Lower leg skin (tissue), 4 donors: ENCODE results near the gene MED29. TPM values are rescaled to one million over a fixed set of nuclear protein-coding genes. Genes with fewer than 3 reads are reported as not detected.

ENCODE experiments used
- DNase-seq, 2 donors: peaks; one replicate each; pipeline ENCODE4 v3.0.0-alpha.2; 2019; ENCODE audit warnings: low spot score in 2 of 2
- H3K4me3 ChIP-seq: fragments of 200-600 bp; sonication (generic); 2 replicates; pipeline ENCODE4 v1.5.1; 2017; ENCODE audit warnings: mild to moderate bottlenecking, low read depth; ENCODE audit not compliant: poor library complexity, severe bottlenecking
- CTCF ChIP-seq, 3 donors: fragments of 450-650 bp; IDR thresholded peaks; one replicate each; pipeline ENCODE4 v1.5.1; 2016; ENCODE audit warnings: antibody characterized with exemption in 3 of 3, mild to moderate bottlenecking in 3 of 3, moderate library complexity in 2 of 3
- POLR2A ChIP-seq, 2 donors: fragments of 450-650 bp; IDR thresholded peaks; one replicate each; pipeline ENCODE4 v1.6.1; 2016 to 2017; ENCODE audit warnings: antibody characterized with exemption in 2 of 2, mild to moderate bottlenecking in 1 of 2, moderate library complexity in 1 of 2
- WGBS, 2 donors: methylation state at CpG; one replicate each; pipeline ENCODE4 v1.1.5; 2018; 5-methylcytosine and 5-hydroxymethylcytosine counted together
- intact Hi-C: fragments of 100-400 bp; cut with DNase I; formaldehyde crosslinking; loops from one replicate; pipeline ENCODE4 v1.15.0; 2023; ENCODE audit warnings: low total_unique reads
- total RNA-seq, 4 donors: library from RNA; depleted of rRNA; stranded (reverse); fragments of >200 nt; gene quantifications; one replicate each; pipeline ENCODE4 v1.1.0, GENCODE V29; 2016

The MED29 gene
- total RNA-seq, 4 donors from 2014 or later, result 30.3 to 35.8 (median 33.3) TPM

- TF ChIP-seq POLR2A (IDR thresholded peaks at IDR 0.05) (no peak), CTCF (IDR thresholded peaks at IDR 0.05) (no peak)
- no peak overlapping the region for H3K4me3 ChIP-seq
- intact Hi-C loops, result no loop called here
- WGBS, 2 donors, result 78 to 81% methylated on average over 20 of the region's 20 CpGs
- DNase-seq, result peak in 1 of 2 donors; percentile 83
Measured at GRCh38 chr19:39385629-39386411, 5.4 kb upstream of the MED29 start.

GRCh38 chr19:39386557-39386956 lies 4.6 kb upstream of the MED29 start:
- H3K4me3 ChIP-seq, result no peak overlapping the region
- no peak for TF ChIP-seq CTCF (IDR thresholded peaks at IDR 0.05)
- no peak for TF ChIP-seq POLR2A (IDR thresholded peaks at IDR 0.05)
- intact Hi-C loops, result no loop called here
- WGBS, 2 donors, result 76 to 83% methylated on average over 7 of the region's 7 CpGs
- peak in 1 of 2 donors; percentile 79 for DNase-seq

GRCh38 chr19:39388657-39389056 lies 2.5 kb upstream of the MED29 start:
- TF ChIP-seq POLR2A (IDR thresholded peaks at IDR 0.05) (no peak), CTCF (IDR thresholded peaks at IDR 0.05) (no peak)
- WGBS, 2 donors, result 79 to 86% methylated on average over 5 of the region's 5 CpGs
- DNase-seq, result no peak
- H3K4me3 ChIP-seq, result no peak overlapping the region
- intact Hi-C loops, result no loop called here

GRCh38 chr19:39389631-39390414 lies 1.4 kb upstream of the MED29 start:
- 64 to 65% methylated on average over 13 of the region's 13 CpGs for WGBS, 2 donors
- H3K4me3 ChIP-seq, result no peak overlapping the region
- peak in 1 of 2 donors; percentile 83 for DNase-seq
- intact Hi-C loops, result no loop called here
- TF ChIP-seq POLR2A (IDR thresholded peaks at IDR 0.05) (no peak), CTCF (IDR thresholded peaks at IDR 0.05) (no peak)

- WGBS, 2 donors, result 0% methylated on average over 7 to 10 of the region's 10 CpGs
- intact Hi-C loops, result no loop called here
- peak overlapping the region; percentile 89 for H3K4me3 ChIP-seq
- peak in 1 of 2 donors; percentile 76 for DNase-seq
- TF ChIP-seq CTCF (IDR thresholded peaks at IDR 0.05) (no peak), POLR2A (IDR thresholded peaks at IDR 0.05) (no peak)
Measured at GRCh38 chr19:39390451-39390750, 777 bp upstream of the MED29 start.
